Measurements from ENCODE around the gene GRXCR1.
A peak's percentile ranks its signal among the peaks of the same experiment; 100 is the strongest.

The GRXCR1 gene

GRCh38 chr4:42892413-42892812 lies at the start of gene GRXCR1:
TSS of gene GRXCR1 (plus strand) at chr4:42892713. CDS start at chr4:42893267, 554 bp downstream.
- no peak within 1 kb of the TSS for H3K27ac Mint-ChIP-seq
- no peaks in the 10 kb centered on the region for H3K36me3 Mint-ChIP-seq (ENCODE audit: low read depth)
- no peaks in the 10 kb centered on the region for H3K4me1 Mint-ChIP-seq (ENCODE audit: low read depth)
- no peak within 1 kb of the TSS for H3K4me3 Mint-ChIP-seq
- no peak for DNase-seq (ENCODE audit: low spot score)
- peaks cover 5% of the 10 kb centered on the region for H3K9me3 Mint-ChIP-seq
- H3K27me3 Mint-ChIP-seq (ENCODE audit: low read depth) = no peaks in the 10 kb centered on the region

- H3K27ac Mint-ChIP-seq = no peak overlapping the region
- no peaks in the 10 kb centered on the region for H3K4me1 Mint-ChIP-seq (ENCODE audit: low read depth)
- no peaks in the 10 kb centered on the region for H3K9me3 Mint-ChIP-seq
- no peak overlapping the region for H3K4me3 Mint-ChIP-seq
- peaks cover 3% of the 10 kb centered on the region for H3K27me3 Mint-ChIP-seq (ENCODE audit: low read depth)
- no peak for DNase-seq (ENCODE audit: low spot score)
- no peaks in the 10 kb centered on the region for H3K36me3 Mint-ChIP-seq (ENCODE audit: low read depth)
Observed at GRCh38 chr4:42843694-42844093, 48.8 kb upstream of the GRXCR1 start.

DNA sequence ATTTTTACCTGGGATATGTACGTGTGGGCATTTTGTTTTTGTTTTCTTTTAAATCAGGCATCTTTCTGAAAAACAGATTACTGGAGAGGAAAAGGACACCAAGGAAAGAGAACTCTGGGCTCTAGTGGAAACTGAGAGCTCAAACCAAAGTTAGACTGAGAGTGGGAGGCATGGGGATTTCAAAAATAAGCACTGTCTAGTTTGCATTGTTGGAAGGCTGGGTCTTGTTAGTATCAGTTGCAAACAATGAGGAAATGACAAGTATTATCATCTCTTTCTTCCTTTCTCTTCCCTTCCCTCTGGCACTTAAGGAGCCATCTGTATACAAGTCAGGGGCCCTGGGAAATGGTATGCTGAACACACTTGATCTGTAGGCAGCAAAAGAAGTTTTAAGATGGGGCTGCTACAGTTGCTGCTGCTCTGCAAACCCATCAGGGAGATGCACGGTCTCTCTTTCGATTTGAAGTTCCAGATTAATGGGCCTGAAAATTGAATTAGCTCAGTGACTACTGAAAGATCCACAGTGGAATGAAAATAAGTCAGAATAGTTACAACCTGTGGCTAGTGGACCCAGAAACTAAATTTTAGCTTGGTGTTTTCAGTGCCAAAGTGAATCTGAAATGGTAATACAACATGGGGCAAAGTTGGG lies 48.0 kb upstream of the GRXCR1 start:
- no peak for DNase-seq (ENCODE audit: low spot score)
- no peak overlapping the region for H3K4me3 Mint-ChIP-seq
- H3K27me3 Mint-ChIP-seq (ENCODE audit: low read depth) = peaks cover 3% of the 10 kb centered on the region
- no peak overlapping the region for H3K27ac Mint-ChIP-seq
- no peaks in the 10 kb centered on the region for H3K9me3 Mint-ChIP-seq
- no peaks in the 10 kb centered on the region for H3K36me3 Mint-ChIP-seq (ENCODE audit: low read depth)
- H3K4me1 Mint-ChIP-seq (ENCODE audit: low read depth) = no peaks in the 10 kb centered on the region

GRCh38 chr4:42845586-42845985 lies 46.9 kb upstream of the GRXCR1 start:
- H3K27me3 Mint-ChIP-seq (ENCODE audit: low read depth) = peaks cover 3% of the 10 kb centered on the region
- H3K27ac Mint-ChIP-seq = no peak overlapping the region
- no peaks in the 10 kb centered on the region for H3K4me1 Mint-ChIP-seq (ENCODE audit: low read depth)
- peaks cover 10% of the 10 kb centered on the region for H3K9me3 Mint-ChIP-seq
- H3K4me3 Mint-ChIP-seq = no peak overlapping the region
- H3K36me3 Mint-ChIP-seq (ENCODE audit: low read depth) = no peaks in the 10 kb centered on the region
- DNase-seq (ENCODE audit: low spot score) = no peak

DNA sequence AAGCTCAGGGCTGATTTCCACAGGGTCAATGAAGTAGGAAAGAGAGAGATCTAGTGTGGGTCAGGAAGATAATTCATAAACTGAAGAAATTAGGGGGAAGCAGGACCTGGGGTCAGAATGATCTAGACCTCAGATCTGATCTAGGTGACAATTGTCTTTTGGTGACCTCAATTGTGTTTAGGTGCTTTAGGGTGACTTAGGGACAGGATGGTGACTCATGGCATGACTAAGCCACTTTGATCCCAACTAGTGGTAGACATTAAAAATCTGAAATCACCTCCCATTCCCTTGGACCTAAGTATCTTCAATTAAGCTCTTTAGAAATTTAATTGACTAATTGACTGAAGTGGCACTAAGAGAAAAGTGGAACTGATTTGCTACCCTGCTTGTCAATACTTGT lies 36.7 kb upstream of the GRXCR1 start:
- H3K27ac Mint-ChIP-seq = no peak overlapping the region
- peaks cover 5% of the 10 kb centered on the region for H3K9me3 Mint-ChIP-seq
- H3K4me1 Mint-ChIP-seq (ENCODE audit: low read depth) = no peaks in the 10 kb centered on the region
- no peak for DNase-seq (ENCODE audit: low spot score)
- H3K36me3 Mint-ChIP-seq (ENCODE audit: low read depth) = no peaks in the 10 kb centered on the region
- H3K4me3 Mint-ChIP-seq = no peak overlapping the region
- peaks cover 4% of the 10 kb centered on the region for H3K27me3 Mint-ChIP-seq (ENCODE audit: low read depth)

GRCh38 chr4:42865572-42866189 lies 26.8 kb upstream of the GRXCR1 start:
- Mint-ChIP-seq H3K27me3 (ENCODE audit: low read depth) (no peaks in the 10 kb centered on the region), H3K36me3 (ENCODE audit: low read depth) (no peaks in the 10 kb centered on the region), H3K4me3 (no peak overlapping the region), H3K27ac (no peak overlapping the region), H3K4me1 (ENCODE audit: low read depth) (no peaks in the 10 kb centered on the region), H3K9me3 (no peaks in the 10 kb centered on the region)
- DNase-seq (ENCODE audit: low spot score) = peak; percentile 23

- H3K27ac Mint-ChIP-seq = no peak overlapping the region
- H3K27me3 Mint-ChIP-seq (ENCODE audit: low read depth) = peaks cover 5% of the 10 kb centered on the region
- H3K9me3 Mint-ChIP-seq = no peaks in the 10 kb centered on the region
- H3K36me3 Mint-ChIP-seq (ENCODE audit: low read depth) = no peaks in the 10 kb centered on the region
- DNase-seq (ENCODE audit: low spot score) = no peak
- no peak overlapping the region for H3K4me3 Mint-ChIP-seq
- H3K4me1 Mint-ChIP-seq (ENCODE audit: low read depth) = no peaks in the 10 kb centered on the region
Observed at GRCh38 chr4:42871261-42871660, 21.3 kb upstream of the GRXCR1 start.

DNA sequence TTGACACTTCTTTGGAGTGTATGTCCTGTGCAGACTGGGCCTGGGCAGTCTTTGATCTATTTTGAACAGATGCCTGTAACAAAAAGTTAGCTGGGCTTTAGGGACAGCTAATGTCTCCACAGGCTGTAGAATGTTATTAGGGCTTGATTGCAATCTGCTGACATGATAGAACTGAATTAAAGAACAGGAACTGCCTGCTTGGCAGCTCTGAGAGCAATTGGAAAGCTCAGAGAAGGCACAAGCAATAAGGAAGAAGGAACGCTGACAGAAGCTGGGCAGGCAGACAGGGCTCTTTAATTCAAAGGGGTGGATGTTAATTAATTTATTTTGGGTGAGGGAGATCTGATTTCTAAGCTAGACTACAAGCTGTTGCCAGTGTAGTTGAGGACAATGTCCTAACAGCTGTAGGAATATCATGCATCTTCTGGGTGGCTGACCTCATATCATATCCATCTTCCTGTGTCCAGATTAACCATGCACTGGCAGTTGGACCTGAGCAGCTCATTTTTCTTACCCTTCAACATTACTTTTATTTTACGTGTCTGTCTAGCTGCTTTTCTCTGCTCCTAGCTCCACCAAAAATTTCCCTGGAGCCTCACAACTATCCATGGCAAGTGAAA lies 20.7 kb upstream of the GRXCR1 start:
- Mint-ChIP-seq H3K27ac (no peak overlapping the region), H3K36me3 (ENCODE audit: low read depth) (no peaks in the 10 kb centered on the region), H3K27me3 (ENCODE audit: low read depth) (peaks cover 5% of the 10 kb centered on the region), H3K4me3 (no peak overlapping the region), H3K4me1 (ENCODE audit: low read depth) (no peaks in the 10 kb centered on the region), H3K9me3 (no peaks in the 10 kb centered on the region)
- no peak for DNase-seq (ENCODE audit: low spot score)

DNA sequence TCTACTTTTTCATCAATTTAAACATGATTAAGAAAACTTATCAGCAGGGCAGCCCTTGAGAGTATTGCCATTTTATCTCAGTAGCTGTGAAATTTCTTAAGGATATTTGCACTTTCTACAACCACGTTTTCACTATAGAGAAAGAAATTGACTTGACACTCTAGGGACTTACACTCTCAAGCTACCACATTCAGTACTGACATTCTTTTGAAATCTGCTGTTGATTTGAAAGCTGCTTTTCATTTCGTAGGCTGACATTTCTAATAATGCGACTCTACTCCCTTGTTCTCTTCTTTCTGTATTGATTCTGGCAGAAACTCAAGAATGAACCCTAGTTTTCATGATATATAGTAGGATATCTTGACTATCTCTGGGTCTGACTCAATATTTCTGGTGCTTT lies 13.7 kb upstream of the GRXCR1 start:
- H3K36me3 Mint-ChIP-seq (ENCODE audit: low read depth) = no peaks in the 10 kb centered on the region
- no peaks in the 10 kb centered on the region for H3K9me3 Mint-ChIP-seq
- no peaks in the 10 kb centered on the region for H3K27me3 Mint-ChIP-seq (ENCODE audit: low read depth)
- H3K4me1 Mint-ChIP-seq (ENCODE audit: low read depth) = no peaks in the 10 kb centered on the region
- DNase-seq (ENCODE audit: low spot score) = no peak
- H3K4me3 Mint-ChIP-seq = no peak overlapping the region
- no peak overlapping the region for H3K27ac Mint-ChIP-seq

DNA sequence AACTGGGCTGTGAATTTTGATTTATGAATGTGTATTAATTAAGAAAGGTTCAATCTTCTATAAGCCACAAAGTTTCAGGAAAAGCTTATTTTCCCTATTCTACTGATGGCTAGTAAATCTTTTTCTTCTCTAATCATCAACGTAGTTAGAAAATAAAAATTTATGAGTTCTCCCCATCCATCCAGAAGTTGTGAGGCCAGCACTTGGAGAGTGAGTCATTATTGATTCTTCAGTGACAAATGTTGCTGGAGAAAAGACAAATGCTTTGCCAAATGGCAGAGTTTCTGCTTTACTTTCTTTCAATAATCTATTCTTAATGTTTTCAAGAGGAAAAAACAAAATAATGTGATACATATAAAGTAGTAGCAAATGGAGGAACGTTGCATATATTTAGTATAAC lies 11.3 kb upstream of the GRXCR1 start:
- DNase-seq (ENCODE audit: low spot score) = no peak
- no peak overlapping the region for H3K27ac Mint-ChIP-seq
- H3K4me1 Mint-ChIP-seq (ENCODE audit: low read depth) = no peaks in the 10 kb centered on the region
- H3K9me3 Mint-ChIP-seq = no peaks in the 10 kb centered on the region
- no peaks in the 10 kb centered on the region for H3K27me3 Mint-ChIP-seq (ENCODE audit: low read depth)
- no peak overlapping the region for H3K4me3 Mint-ChIP-seq
- no peaks in the 10 kb centered on the region for H3K36me3 Mint-ChIP-seq (ENCODE audit: low read depth)

DNA sequence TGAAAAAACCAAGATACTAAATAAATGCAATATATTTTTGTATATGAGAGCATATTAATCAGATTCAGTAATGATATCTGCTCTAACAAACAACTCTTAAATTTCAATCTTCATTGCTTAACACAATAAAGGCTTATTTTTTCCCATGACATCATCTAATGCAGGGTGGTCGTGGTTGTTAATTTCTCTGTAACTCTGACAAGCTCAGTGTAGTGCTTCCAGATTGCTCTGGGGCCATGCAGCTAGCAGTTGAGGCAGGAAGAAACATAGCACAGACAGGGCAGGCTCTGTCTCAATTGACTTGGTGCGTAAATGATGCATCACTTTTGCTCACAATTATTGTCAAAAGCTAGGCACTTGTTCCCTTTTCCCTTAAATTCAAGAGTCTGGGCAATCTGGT lies 869 bp upstream of the GRXCR1 start:
- H3K27ac Mint-ChIP-seq = no peak overlapping the region
- H3K27me3 Mint-ChIP-seq (ENCODE audit: low read depth) = no peaks in the 10 kb centered on the region

DNA sequence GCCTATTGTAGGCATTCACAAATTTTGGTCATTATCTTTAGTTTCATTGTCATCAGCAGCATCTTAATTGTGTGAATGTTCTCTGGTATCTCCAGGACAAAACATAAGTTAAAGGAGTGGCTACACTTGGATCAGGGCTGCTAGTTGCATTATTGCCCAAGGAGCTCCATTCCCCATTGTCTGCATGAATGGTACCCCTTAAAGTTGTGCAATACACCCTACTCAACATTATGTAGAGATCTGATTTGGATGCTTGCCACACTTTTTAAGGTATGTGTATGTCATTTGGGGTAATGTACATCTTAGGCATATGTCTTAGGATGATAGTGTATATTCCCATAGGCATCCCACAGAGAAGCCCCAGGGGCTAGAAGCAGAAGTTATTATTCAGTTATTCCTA lies 2.9 kb downstream of the GRXCR1 start:
- DNase-seq (ENCODE audit: low spot score) = no peak
- Mint-ChIP-seq H3K9me3 (no peaks in the 10 kb centered on the region), H3K27me3 (ENCODE audit: low read depth) (no peaks in the 10 kb centered on the region), H3K4me3 (no peak overlapping the region), H3K27ac (no peak overlapping the region), H3K36me3 (ENCODE audit: low read depth) (no peaks in the 10 kb centered on the region), H3K4me1 (ENCODE audit: low read depth) (no peaks in the 10 kb centered on the region)

More for the DNA sequence above, 869 bp upstream of the GRXCR1 start:
- H3K4me1 Mint-ChIP-seq (ENCODE audit: low read depth) = no peaks in the 10 kb centered on the region
- no peak for DNase-seq (ENCODE audit: low spot score)
- peaks cover 5% of the 10 kb centered on the region for H3K9me3 Mint-ChIP-seq
- H3K36me3 Mint-ChIP-seq (ENCODE audit: low read depth) = no peaks in the 10 kb centered on the region
- H3K4me3 Mint-ChIP-seq = no peak overlapping the region

- no peak for DNase-seq (ENCODE audit: low spot score)
- Mint-ChIP-seq H3K27ac (no peak overlapping the region), H3K4me3 (no peak overlapping the region), H3K9me3 (no peaks in the 10 kb centered on the region), H3K36me3 (ENCODE audit: low read depth) (no peaks in the 10 kb centered on the region), H3K4me1 (ENCODE audit: low read depth) (no peaks in the 10 kb centered on the region), H3K27me3 (ENCODE audit: low read depth) (no peaks in the 10 kb centered on the region)
Observed at GRCh38 chr4:42904986-42905385, 12.5 kb downstream of the GRXCR1 start.

- no peak overlapping the region for H3K4me3 Mint-ChIP-seq
- H3K36me3 Mint-ChIP-seq (ENCODE audit: low read depth) = no peaks in the 10 kb centered on the region
- DNase-seq (ENCODE audit: low spot score) = no peak
- H3K27me3 Mint-ChIP-seq (ENCODE audit: low read depth) = no peaks in the 10 kb centered on the region
- no peak overlapping the region for H3K27ac Mint-ChIP-seq
- H3K9me3 Mint-ChIP-seq = no peaks in the 10 kb centered on the region
- H3K4me1 Mint-ChIP-seq (ENCODE audit: low read depth) = no peaks in the 10 kb centered on the region
Observed at GRCh38 chr4:42905591-42905990, 13.1 kb downstream of the GRXCR1 start.
